ENCODE measurements around the gene COMMD1.

The COMMD1 gene

DNA sequence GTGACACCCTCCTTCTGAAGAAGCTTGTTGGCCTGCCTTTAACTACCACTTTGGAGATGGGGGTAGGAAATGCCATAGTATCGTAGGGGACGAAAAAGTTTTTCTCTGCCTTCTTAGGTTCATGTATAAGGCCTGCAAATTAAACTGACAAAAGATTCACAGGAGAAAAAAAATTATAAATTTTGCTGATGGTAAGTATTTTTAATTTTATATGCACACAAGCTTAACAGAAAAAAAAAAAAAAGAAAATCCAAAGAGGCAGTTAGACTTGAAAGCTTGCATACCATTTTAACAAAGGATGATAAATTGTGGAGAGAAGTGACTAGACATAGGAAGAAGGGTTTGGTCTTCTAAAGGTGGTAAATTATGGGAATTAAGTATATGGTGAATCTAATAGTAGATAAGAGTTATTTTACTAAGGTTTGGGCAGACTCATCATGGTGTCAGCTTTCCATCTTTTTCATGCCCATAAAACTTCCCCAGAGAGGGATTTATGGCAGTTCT is 227.9 kb downstream of the COMMD1 start (continued):
- TF ChIP-seq, protein P1, sequence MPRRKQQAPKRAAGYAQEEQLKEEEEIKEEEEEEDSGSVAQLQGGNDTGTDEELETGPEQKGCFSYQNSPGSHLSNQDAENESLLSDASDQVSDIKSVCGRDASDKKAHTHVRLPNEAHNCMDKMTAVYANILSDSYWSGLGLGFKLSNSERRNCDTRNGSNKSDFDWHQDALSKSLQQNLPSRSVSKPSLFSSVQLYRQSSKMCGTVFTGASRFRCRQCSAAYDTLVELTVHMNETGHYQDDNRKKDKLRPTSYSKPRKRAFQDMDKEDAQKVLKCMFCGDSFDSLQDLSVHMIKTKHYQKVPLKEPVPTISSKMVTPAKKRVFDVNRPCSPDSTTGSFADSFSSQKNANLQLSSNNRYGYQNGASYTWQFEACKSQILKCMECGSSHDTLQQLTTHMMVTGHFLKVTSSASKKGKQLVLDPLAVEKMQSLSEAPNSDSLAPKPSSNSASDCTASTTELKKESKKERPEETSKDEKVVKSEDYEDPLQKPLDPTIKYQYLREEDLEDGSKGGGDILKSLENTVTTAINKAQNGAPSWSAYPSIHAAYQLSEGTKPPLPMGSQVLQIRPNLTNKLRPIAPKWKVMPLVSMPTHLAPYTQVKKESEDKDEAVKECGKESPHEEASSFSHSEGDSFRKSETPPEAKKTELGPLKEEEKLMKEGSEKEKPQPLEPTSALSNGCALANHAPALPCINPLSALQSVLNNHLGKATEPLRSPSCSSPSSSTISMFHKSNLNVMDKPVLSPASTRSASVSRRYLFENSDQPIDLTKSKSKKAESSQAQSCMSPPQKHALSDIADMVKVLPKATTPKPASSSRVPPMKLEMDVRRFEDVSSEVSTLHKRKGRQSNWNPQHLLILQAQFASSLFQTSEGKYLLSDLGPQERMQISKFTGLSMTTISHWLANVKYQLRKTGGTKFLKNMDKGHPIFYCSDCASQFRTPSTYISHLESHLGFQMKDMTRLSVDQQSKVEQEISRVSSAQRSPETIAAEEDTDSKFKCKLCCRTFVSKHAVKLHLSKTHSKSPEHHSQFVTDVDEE (CRISPR knock-in tag; IDR thresholded peaks at IDR 0.05) = no peak

DNA sequence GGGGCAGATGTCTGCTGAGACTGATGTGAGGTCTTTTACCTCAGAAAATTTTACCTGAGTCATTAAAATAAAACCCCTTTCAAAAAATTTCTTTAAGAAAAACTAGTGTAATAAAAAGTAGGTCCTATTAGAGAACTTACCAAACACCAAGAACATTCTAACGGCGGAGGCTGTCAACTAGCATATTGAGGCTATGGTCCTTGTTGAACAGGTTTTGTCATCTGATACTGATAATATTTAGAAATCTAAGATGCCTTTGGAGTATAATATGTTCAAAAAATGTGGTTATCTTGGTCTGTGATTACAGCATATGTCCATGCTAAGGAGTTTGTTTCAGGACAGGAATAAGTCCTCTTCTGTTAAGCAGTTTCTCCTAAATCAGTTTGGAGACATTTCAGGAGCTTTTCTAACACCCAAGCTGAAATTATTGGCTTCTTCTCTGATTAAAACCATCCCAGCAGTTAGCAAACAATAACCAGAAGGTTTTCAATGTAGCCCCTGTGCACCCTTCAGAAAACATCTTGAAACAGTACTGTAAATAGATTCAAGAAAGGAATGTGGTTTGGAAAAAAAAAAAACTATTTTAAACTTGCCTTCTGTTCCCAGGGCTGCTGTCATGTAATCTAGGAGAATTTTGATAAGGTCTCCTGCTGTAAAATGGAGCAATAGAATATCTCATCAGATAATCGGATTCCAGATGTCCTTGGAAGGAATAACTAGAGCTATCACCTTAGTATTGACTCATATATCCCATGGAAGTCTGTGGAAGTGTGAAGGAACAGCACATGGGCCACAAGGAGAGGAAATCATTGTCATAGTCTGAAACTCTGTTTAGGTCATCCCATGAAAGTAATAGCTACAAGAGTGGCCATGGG is 231.7 kb downstream of the COMMD1 start:
- no peak for ATAC-seq
- TF ChIP-seq, protein P2, sequence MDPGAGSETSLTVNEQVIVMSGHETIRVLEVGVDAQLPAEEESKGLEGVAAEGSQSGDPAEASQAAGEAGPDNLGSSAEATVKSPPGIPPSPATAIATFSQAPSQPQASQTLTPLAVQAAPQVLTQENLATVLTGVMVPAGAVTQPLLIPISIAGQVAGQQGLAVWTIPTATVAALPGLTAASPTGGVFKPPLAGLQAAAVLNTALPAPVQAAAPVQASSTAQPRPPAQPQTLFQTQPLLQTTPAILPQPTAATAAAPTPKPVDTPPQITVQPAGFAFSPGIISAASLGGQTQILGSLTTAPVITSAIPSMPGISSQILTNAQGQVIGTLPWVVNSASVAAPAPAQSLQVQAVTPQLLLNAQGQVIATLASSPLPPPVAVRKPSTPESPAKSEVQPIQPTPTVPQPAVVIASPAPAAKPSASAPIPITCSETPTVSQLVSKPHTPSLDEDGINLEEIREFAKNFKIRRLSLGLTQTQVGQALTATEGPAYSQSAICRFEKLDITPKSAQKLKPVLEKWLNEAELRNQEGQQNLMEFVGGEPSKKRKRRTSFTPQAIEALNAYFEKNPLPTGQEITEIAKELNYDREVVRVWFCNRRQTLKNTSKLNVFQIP (CRISPR knock-in tag; IDR thresholded peaks at IDR 0.05; ENCODE audit: borderline replicate concordance, low read depth) = no peak
- TF ChIP-seq ZFP30 (CRISPR knock-in tag; IDR thresholded peaks at IDR 0.05) = no peak

DNA sequence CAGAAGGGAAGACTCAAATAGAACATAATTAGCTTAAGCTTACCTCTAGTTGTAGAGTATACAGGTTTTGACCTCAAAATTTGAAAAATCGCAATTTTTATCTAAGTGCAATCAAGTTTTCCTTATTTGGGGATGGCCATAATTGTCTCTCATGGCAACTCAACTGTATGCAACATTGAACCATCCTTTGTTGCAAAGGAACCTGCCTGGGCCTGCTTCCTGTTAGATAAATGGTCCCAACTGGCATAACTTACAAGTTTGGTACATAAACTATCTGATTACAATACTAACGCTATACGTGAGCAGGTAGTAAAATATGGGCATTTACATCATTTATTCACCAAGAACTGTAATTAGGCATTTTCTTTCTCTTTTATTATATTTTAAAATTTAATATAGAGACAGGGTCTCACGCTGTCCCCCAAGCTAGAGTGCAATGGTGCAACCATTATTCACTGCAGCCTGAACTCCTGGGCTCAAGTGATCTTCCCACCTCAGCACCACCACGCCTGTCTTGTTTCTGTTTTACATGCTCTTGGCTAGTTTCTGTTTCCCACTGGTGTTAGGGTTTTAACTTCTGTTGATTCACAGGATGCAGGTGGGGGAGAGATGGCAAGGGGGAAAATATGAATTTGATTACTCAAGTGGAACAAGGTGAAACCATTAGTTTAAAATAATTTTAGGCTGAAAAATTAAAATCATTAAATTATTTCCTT is 235.1 kb downstream of the COMMD1 start:
- TF ChIP-seq, protein P1 (CRISPR knock-in tag; IDR thresholded peaks at IDR 0.05) = no peak
- TF ChIP-seq GLIS3 (CRISPR knock-in tag; IDR thresholded peaks at IDR 0.05) (no peak), SNAI2 (CRISPR knock-in tag; IDR thresholded peaks at IDR 0.05) (no peak), ZNF8 (CRISPR knock-in tag; IDR thresholded peaks at IDR 0.05) (no peak), ZC3H10 (CRISPR knock-in tag; IDR thresholded peaks at IDR 0.05) (no peak), OSR1 (CRISPR knock-in tag; IDR thresholded peaks at IDR 0.05) (no peak), CSDC2 (CRISPR knock-in tag; IDR thresholded peaks at IDR 0.05) (no peak), ARNTL (CRISPR knock-in tag; IDR thresholded peaks at IDR 0.05; ENCODE audit: borderline replicate concordance, low read depth) (no peak), ISL1 (CRISPR knock-in tag; IDR thresholded peaks at IDR 0.05) (no peak), BACH2 (CRISPR knock-in tag; IDR thresholded peaks at IDR 0.05; ENCODE audit: borderline replicate concordance) (no peak), PPARA (CRISPR knock-in tag; IDR thresholded peaks at IDR 0.05; ENCODE audit: borderline replicate concordance) (no peak), ESRRG (CRISPR knock-in tag; IDR thresholded peaks at IDR 0.05) (no peak), RARB (CRISPR knock-in tag; IDR thresholded peaks at IDR 0.05) (no peak), ZFP30 (CRISPR knock-in tag; IDR thresholded peaks at IDR 0.05) (no peak), ZFP3 (CRISPR knock-in tag; IDR thresholded peaks at IDR 0.05) (no peak), ZNF70 (CRISPR knock-in tag; IDR thresholded peaks at IDR 0.05) (no peak)
- TF ChIP-seq, protein P3, sequence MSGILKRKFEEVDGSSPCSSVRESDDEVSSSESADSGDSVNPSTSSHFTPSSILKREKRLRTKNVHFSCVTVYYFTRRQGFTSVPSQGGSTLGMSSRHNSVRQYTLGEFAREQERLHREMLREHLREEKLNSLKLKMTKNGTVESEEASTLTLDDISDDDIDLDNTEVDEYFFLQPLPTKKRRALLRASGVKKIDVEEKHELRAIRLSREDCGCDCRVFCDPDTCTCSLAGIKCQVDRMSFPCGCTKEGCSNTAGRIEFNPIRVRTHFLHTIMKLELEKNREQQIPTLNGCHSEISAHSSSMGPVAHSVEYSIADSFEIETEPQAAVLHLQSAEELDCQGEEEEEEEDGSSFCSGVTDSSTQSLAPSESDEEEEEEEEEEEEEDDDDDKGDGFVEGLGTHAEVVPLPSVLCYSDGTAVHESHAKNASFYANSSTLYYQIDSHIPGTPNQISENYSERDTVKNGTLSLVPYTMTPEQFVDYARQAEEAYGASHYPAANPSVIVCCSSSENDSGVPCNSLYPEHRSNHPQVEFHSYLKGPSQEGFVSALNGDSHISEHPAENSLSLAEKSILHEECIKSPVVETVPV (CRISPR knock-in tag; IDR thresholded peaks at IDR 0.05) = no peak
- TF ChIP-seq, protein P4, sequence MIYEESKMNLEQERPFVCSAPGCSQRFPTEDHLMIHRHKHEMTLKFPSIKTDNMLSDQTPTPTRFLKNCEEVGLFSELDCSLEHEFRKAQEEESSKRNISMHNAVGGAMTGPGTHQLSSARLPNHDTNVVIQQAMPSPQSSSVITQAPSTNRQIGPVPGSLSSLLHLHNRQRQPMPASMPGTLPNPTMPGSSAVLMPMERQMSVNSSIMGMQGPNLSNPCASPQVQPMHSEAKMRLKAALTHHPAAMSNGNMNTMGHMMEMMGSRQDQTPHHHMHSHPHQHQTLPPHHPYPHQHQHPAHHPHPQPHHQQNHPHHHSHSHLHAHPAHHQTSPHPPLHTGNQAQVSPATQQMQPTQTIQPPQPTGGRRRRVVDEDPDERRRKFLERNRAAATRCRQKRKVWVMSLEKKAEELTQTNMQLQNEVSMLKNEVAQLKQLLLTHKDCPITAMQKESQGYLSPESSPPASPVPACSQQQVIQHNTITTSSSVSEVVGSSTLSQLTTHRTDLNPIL (CRISPR knock-in tag; IDR thresholded peaks at IDR 0.05; ENCODE audit: low read depth) = no peak
- TF ChIP-seq, protein P2 (CRISPR knock-in tag; IDR thresholded peaks at IDR 0.05; ENCODE audit: borderline replicate concordance, low read depth) = no peak
- TF ChIP-seq, protein P5, sequence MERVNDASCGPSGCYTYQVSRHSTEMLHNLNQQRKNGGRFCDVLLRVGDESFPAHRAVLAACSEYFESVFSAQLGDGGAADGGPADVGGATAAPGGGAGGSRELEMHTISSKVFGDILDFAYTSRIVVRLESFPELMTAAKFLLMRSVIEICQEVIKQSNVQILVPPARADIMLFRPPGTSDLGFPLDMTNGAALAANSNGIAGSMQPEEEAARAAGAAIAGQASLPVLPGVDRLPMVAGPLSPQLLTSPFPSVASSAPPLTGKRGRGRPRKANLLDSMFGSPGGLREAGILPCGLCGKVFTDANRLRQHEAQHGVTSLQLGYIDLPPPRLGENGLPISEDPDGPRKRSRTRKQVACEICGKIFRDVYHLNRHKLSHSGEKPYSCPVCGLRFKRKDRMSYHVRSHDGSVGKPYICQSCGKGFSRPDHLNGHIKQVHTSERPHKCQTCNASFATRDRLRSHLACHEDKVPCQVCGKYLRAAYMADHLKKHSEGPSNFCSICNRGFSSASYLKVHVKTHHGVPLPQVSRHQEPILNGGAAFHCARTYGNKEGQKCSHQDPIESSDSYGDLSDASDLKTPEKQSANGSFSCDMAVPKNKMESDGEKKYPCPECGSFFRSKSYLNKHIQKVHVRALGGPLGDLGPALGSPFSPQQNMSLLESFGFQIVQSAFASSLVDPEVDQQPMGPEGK (CRISPR knock-in tag; IDR thresholded peaks at IDR 0.05; ENCODE audit: borderline replicate concordance) = no peak
- no peak for ATAC-seq

All from SK-N-SH treated with all-trans-retinoic acid at 6 μM for 48 hours (cell line).